GM21526 (cell line): ENCODE measurements around the gene RNF183.
"Not testable (repeated sequence)": the region's sequence is repeated elsewhere in the genome, so short reads cannot be mapped to it uniquely, and the experiment has no call there.

Source experiments
- ATAC-seq: cut with Tn5 transposase; IDR thresholded peaks from one replicate; pipeline ENCODE4 v1.9.1; 2021; ENCODE audit warnings: moderate library complexity; ENCODE audit not compliant: unreplicated experiment, low FRiP score

Gene RNF183

GRCh38 chr9:113319054-113319453 is 15.9 kb upstream of the RNF183 start:
- ATAC-seq, result no peak

- ATAC-seq, result no peak
These were observed 14.6 kb upstream of the RNF183 start for GRCh38 chr9:113317777-113318176.

DNA sequence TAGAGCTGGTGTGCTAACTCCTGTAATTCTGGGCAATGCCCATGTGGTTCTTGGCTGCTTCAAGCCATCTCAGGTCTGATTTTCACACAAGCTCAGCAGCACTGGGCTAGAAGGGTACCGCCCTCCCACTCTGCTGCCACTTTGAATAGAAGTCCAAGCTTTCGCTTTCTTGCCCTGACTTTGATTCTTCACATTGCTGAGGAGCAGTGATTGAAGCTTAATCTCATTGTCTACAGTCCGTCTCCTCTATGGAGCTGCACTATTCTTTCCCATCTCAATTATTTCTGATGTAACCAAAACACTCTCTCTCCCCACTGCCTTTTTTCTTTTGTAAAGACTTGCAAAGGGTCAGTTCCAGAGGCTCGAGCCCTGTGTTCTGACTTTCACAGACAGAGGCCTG is 12.9 kb upstream of the RNF183 start:
- no peak for ATAC-seq

- ATAC-seq, result no peak
These were observed 12.1 kb upstream of the RNF183 start for GRCh38 chr9:113315231-113315630.

DNA sequence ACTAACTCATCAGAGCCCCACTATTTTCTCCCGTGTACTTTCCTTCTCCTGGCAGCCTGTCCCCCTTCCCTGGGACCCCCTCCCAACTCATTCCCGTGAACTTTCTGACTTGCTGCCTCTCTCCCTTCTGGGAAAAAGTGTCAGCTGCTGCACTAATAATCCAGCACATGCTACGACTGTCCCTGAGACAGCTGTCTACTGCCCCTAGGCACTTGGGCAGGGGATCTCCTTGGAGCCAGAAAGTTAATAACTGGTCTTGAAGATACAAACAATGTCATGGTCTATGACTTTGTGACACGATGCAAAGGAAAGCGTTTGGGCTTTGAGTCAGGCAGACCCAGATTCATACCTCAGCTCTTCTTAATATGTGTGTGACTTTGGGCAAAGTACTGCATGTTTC is 10.1 kb upstream of the RNF183 start:
- ATAC-seq, result no peak

- no peak for ATAC-seq
These were observed 8.8 kb upstream of the RNF183 start for GRCh38 chr9:113311961-113312360.

- ATAC-seq, result no peak
These were observed 7.4 kb upstream of the RNF183 start for GRCh38 chr9:113310538-113310937.

- no peak for ATAC-seq
These were observed 6.1 kb upstream of the RNF183 start for GRCh38 chr9:113309204-113309813.

DNA sequence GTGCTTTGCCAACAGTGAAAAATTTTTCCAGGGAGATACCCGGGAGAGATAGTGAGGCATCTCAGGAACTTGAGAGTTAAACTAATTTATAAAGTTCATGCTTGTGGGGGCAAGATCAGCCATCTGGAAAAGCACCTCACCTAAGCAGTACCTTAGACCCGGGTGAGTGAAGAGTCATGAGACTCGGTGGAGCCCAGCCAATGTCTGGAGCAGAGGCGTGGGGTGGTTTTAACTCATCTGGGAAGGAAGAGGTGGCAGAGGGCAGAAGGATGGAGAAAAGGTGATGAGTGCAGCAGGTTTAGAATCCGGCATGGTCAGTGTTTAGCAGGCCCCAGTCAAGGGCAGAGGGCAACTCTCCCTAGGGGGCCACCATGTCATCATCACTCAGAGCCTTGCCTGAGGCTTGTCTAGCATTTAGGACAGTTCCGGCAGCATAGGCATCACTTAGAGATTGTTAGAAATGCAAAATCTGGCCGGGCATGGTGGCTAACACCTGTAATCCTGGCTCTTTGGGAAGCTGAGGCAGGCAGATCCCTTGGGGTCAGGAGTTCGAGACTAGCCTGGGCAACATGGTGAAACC is 4.3 kb upstream of the RNF183 start:
- ATAC-seq, result no peak

- no peak for ATAC-seq
These were observed 3.4 kb upstream of the RNF183 start for GRCh38 chr9:113306566-113306965.

GRCh38 chr9:113301548-113301947 is 1.6 kb downstream of the RNF183 start:
- ATAC-seq, result no peak

DNA sequence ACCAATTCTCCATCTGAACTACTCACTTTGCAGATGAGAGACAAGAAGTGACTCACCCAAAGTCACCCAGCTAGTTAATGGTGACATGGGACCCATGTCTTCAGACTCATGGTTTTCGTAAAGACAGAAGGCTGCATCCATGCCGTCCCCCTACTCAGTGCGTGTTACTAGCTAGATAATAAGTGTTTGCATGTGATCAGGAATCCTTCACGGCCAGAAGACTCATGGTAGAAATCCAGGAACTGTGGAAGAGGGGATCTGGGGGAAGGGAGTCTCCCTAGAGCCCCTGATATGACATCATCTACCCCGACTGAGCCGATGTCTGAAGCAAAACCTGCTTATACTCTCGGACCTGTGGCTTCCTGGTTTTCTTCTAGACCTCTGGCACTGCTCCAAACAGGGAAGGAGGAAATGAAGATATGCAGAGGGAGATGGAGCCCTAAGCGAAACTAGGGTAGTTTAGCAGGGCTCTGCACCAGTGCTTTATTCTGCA is 3.3 kb downstream of the RNF183 start:
- no peak for ATAC-seq

DNA sequence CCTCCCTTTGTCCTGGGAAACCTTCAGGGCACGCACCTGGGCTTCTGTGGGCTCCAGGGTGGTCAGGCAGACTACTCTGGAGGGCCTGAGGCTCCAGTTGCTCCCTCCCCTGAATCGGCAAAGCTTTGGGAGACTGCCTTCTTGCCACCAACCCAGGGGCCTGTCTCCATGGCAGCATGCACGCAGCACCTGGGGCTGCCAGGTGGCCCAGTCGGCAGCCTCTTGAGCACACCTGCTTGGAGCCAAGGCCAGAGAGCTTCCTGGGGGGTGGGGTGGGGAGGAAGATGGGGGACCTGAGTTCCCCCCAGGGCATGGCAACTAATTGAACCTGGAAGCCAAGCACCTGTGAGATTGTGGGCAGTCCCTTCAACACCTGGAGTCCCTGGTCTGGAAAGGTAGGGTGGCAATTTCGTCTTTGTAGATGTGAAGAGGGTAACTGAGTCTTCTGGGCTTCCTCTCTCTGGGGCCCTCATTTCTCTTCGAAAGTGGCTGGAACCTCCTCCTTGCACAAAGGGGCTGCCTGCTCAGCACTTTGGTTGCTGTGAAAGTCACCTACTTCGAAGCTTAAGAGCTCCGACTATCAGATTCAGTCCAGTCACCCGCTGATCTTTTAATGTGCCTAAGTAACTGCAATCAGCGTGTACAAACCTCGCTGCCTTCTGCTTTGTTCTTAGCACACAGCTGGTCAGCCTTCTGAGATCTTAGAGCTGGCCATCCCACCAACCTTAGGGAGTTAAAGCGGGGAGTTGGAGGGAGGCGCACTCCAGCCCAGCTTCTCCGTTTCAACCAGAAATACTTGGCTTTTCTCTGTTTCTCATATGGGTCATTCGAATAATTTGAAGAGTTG is 4.0 kb downstream of the RNF183 start:
- ATAC-seq, result no peak

DNA sequence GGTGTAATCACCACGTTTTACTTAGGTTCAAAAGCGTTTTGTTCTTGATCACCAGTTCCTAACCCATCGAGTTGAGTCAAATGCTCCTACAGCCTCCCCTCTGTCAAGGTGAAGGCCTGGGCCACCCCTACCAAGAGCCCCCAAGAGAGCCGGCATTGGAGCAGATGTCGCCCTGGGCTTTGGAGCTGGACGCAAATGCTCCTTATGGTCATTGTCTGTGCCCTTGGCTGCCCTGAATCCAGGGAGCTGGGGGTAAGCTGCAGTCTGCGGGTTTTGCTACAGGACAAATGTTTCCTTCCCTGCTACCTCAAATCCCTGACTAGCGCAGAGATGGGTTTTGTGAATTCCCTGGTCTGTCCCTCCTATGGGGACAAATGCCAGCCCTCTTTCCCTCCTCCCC is 4.9 kb downstream of the RNF183 start:
- ATAC-seq, result no peak

DNA sequence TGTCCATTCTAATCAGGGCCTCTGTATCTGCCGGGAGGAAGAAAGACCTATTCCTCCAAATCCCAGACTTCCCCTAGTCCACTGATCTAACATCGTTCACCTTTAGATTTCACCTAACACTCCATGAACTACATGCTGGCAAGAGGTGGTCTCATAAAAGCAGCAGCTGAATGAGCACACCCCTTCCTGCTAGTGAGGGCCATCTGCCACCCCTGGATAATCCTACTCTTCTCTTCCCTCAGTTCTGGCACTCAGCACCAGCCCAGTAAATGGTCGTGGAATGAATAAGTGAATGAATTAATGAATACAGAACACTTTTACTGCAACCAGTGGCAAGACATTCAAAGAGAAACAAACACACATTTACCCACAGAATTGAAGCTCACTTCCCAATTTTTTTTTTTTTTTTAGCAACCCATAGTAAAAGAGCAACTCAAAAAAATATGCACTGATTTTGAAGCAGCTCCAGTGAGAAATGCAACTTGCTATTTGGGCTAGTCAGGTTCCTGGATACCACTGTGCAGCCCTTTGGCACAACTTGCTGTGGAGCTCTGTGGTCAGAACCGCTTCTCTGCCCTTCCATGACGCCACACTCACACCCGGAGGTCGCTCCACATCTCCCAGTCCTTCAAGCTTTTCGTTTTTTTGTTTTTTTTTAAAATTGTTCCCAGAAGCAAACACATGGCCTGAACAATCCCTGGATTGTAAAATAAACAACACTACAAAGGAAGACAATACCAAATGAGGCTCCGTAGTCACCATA is 6.2 kb downstream of the RNF183 start:
- no peak for ATAC-seq

DNA sequence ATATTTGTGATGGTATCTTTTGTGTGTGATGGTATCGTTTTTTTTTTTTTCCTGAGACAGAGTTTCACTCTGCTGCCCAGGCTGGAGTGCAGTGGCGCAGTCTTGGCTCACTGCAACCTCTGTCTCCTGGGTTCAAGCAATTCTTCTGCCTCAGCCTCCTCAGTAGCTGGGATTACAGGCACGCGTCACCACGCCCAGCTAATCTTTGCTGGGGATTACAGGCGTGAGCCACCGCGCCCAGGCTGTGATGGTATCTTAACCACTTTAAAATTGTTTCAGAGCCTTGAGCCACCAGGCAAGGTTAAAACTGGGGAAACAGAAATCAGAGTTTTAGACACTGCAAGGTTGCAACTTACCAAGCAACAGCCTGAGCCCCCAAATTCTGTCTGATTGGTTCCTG is 6.9 kb downstream of the RNF183 start:
- not testable (repeated sequence) for ATAC-seq

DNA sequence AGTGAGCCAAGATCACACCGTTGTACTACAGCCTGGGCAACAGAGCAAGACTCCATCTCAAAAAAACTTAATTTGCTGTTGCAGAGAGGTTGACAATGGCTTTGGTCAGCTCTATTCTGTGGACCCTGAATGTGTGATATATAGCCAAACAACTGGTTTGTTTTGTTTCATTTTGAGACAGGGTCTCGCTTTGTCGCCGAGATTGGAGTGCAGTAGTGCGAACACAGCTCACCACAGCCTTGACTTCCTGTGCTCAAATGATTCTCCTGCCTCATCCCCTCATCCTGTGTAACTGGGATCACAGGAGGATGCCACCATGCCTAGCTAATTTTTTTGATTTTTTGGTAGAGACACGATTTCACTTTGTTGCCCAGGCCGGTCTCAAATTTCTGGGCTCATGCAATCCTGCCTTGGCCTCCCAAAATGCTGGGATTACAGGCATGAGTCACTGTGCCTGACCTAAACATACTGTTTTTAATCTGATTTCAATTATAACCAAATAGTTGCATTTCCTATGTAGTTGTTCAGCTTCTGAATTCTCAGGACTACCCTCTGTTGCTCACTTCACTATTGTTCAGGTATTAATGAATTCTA is 9.8 kb downstream of the RNF183 start:
- ATAC-seq, result no peak

GRCh38 chr9:113290052-113290607 is 13.0 kb downstream of the RNF183 start:
- ATAC-seq, result no peak

DNA sequence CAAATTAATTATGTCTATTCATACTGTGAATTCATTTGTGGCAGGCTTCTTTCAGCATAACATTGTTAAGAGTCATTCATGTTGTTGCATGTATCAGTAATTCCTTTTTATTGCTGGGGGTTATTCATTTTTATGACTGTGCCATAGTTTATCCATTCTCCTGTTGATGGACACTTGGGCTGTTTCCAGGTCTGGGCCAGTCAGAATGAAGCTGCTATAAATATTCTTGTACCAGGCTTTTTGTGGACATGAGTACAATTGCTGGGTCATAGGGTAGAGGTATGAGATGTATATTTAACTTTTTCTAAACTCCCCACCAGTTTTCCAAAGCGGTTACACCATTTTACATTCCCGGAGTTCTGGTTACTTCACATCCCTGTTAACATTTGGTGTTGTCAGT is 14.1 kb downstream of the RNF183 start:
- no peak for ATAC-seq

DNA sequence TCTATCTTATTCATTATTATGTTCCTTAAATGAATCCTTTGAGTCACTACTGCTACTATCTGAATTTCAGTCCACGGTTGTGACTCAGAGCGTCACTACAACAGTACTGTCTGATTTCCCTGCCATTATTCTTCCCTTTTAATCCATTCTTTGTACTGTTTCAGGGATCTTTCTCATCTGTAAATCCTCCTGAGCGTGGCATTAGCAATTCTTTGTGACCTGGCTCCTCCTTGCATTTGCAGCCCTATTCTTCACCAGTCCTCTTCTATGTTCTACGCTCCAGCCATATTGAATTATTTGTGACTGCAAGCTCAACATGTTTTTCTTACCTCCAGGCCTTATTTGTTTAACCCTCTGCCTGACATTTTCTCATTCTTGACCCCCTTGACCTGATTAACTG is 21.8 kb downstream of the RNF183 start:
- no peak for ATAC-seq
